ENCODE data around the gene CST4.

CST4 gene

GRCh38 chr20:23653400-23653938 lies 35.4 kb downstream of the CST4 start:
- no peak for DNase-seq (ENCODE audit: low read depth)
- TF ChIP-seq CTCF (IDR thresholded peaks at IDR 0.05; ENCODE audit: low read length, missing control alignments) = no peak
- no peak overlapping the region for H3K4me3 ChIP-seq (replicated peaks; ENCODE audit: low read depth, low read length)

- H3K4me3 ChIP-seq (replicated peaks; ENCODE audit: low read depth, low read length) = no peak overlapping the region
- no peak for DNase-seq (ENCODE audit: low read depth)
- no peak for TF ChIP-seq CTCF (IDR thresholded peaks at IDR 0.05; ENCODE audit: low read length, missing control alignments)
Measured at GRCh38 chr20:23652926-23653325, 35.9 kb downstream of the CST4 start.

GRCh38 chr20:23652371-23652770 lies 36.5 kb downstream of the CST4 start:
- no peak for TF ChIP-seq CTCF (IDR thresholded peaks at IDR 0.05; ENCODE audit: low read length, missing control alignments)
- no peak for DNase-seq (ENCODE audit: low read depth)
- H3K4me3 ChIP-seq (replicated peaks; ENCODE audit: low read depth, low read length) = no peak overlapping the region

- TF ChIP-seq CTCF (IDR thresholded peaks at IDR 0.05; ENCODE audit: low read length, missing control alignments) = no peak
- H3K4me3 ChIP-seq (replicated peaks; ENCODE audit: low read depth, low read length) = no peak overlapping the region
- no peak for DNase-seq (ENCODE audit: low read depth)
Measured at GRCh38 chr20:23651117-23651516, 37.7 kb downstream of the CST4 start.

- H3K4me3 ChIP-seq (replicated peaks; ENCODE audit: low read depth, low read length) = no peak overlapping the region
- no peak for TF ChIP-seq CTCF (IDR thresholded peaks at IDR 0.05; ENCODE audit: low read length, missing control alignments)
- no peak for DNase-seq (ENCODE audit: low read depth)
Measured at GRCh38 chr20:23649830-23650417, 38.9 kb downstream of the CST4 start.

- TF ChIP-seq CTCF (IDR thresholded peaks at IDR 0.05; ENCODE audit: low read length, missing control alignments) = no peak
- no peak for DNase-seq (ENCODE audit: low read depth)
- no peak overlapping the region for H3K4me3 ChIP-seq (replicated peaks; ENCODE audit: low read depth, low read length)
Measured at GRCh38 chr20:23649242-23649641, 39.6 kb downstream of the CST4 start.

- no peak for TF ChIP-seq CTCF (IDR thresholded peaks at IDR 0.05; ENCODE audit: low read length, missing control alignments)
- no peak for DNase-seq (ENCODE audit: low read depth)
- H3K4me3 ChIP-seq (replicated peaks; ENCODE audit: low read depth, low read length) = no peak overlapping the region
Measured at GRCh38 chr20:23647346-23647745, 41.5 kb downstream of the CST4 start.
